WTC11 (cell line): Measurements from ENCODE around the gene RBMS1. TPM values are rescaled to one million over a fixed set of nuclear protein-coding genes. Genes with fewer than 3 reads are reported as not detected.
"Not testable (repeated sequence)": the region's sequence is repeated elsewhere in the genome, so short reads cannot be mapped to it uniquely, and the experiment has no call there.

Experiments used
- ATAC-seq: fragments of 200-7000 bp; cut with Tn5 transposase; 2 replicates; pipeline ENCODE4 v1.10.0; 2021; ENCODE audit warnings: mild to moderate bottlenecking, moderate library complexity
- CTCF ChIA-PET: fragments of 300-600 bp; sonication (Branson Sonifier 250); formaldehyde crosslinking; loops from one replicate; lab custom pipeline; 2021; ENCODE audit warnings: antibody characterized with exemption; lab: Charles Lee
- POLR2A ChIA-PET: fragments of 350-600 bp; sonication (Branson Sonifier 250); formaldehyde crosslinking; loops from one replicate; lab custom pipeline; 2021; ENCODE audit warnings: antibody characterized with exemption; lab: Charles Lee
- DNase-seq: peaks from one replicate; pipeline ENCODE4 v3.0.0; 2021; ENCODE audit warnings: low spot score
- H3K27ac Mint-ChIP-seq: 2 replicates; pipeline ENCODE4 v1.8.0; 2021; ENCODE audit warnings: mixed read lengths
- H3K27me3 Mint-ChIP-seq: 2 replicates; pipeline ENCODE4 v1.8.0; 2021; ENCODE audit warnings: low read depth, mild to moderate bottlenecking, moderate library complexity, mixed read lengths
- H3K36me3 Mint-ChIP-seq: 2 replicates; pipeline ENCODE4 v1.8.0; 2021; ENCODE audit warnings: mixed read lengths
- H3K4me1 Mint-ChIP-seq: 2 replicates; pipeline ENCODE4 v1.8.0; 2022; ENCODE audit warnings: mixed read lengths
- H3K4me3 Mint-ChIP-seq: 2 replicates; pipeline ENCODE4 v1.8.0; 2021; ENCODE audit warnings: mild to moderate bottlenecking, moderate library complexity, mixed read lengths
- H3K9me3 Mint-ChIP-seq: 2 replicates; pipeline ENCODE4 v1.8.0; 2021; ENCODE audit warnings: mixed read lengths
- ATF3 ChIP-seq: sonication (generic); formaldehyde crosslinking; conservative IDR thresholded peaks from 2 replicates; pipeline ENCODE4 v1.8.1; 2022; ENCODE audit warnings: mild to moderate bottlenecking, missing genetic modification reagents
- E2F1 ChIP-seq: sonication (generic); formaldehyde crosslinking; IDR thresholded peaks from 2 replicates; pipeline ENCODE4 v1.8.0; 2022; ENCODE audit warnings: mild to moderate bottlenecking, missing genetic modification reagents
- FOXK1 ChIP-seq: sonication (generic); formaldehyde crosslinking; IDR thresholded peaks from 2 replicates; pipeline ENCODE4 v1.8.0; 2022; ENCODE audit warnings: mild to moderate bottlenecking, moderate library complexity, missing genetic modification reagents
- FOXP1 ChIP-seq: sonication (generic); formaldehyde crosslinking; IDR thresholded peaks from 2 replicates; pipeline ENCODE4 v1.8.0; 2022; ENCODE audit warnings: missing genetic modification reagents, mild to moderate bottlenecking, moderate library complexity, borderline replicate concordance
- FOXP4 ChIP-seq: sonication (generic); formaldehyde crosslinking; IDR thresholded peaks from 2 replicates; pipeline ENCODE4 v1.8.0; 2022; ENCODE audit warnings: mild to moderate bottlenecking, missing genetic modification reagents
- GTF2I ChIP-seq: fragments of 250-450 bp; sonication (Bioruptor Pico); conservative IDR thresholded peaks from 2 replicates; pipeline ENCODE4 v1.4.0; 2021; ENCODE audit warnings: mild to moderate bottlenecking
- HMGXB4 ChIP-seq: sonication (generic); formaldehyde crosslinking; IDR thresholded peaks from 2 replicates; pipeline ENCODE4 v1.8.1; 2023; ENCODE audit warnings: mild to moderate bottlenecking, moderate library complexity, missing genetic modification reagents
- JAZF1 ChIP-seq: fragments of 250-450 bp; sonication (Bioruptor Pico); IDR thresholded peaks from 2 replicates; pipeline ENCODE4 v1.9.0; 2021; ENCODE audit warnings: moderate library complexity, mild to moderate bottlenecking, inconsistent platforms
- NFATC4 ChIP-seq: fragments of 250-450 bp; sonication (Bioruptor Pico); IDR thresholded peaks from 2 replicates; pipeline ENCODE4 v1.9.0; 2021; ENCODE audit warnings: mild to moderate bottlenecking
- NR3C1 ChIP-seq: sonication (generic); formaldehyde crosslinking; conservative IDR thresholded peaks from 2 replicates; pipeline ENCODE4 v1.8.1; 2023; ENCODE audit warnings: low read depth, mild to moderate bottlenecking, missing genetic modification reagents
- PRDM15 ChIP-seq: sonication (generic); formaldehyde crosslinking; IDR thresholded peaks from 2 replicates; pipeline ENCODE4 v1.8.0; 2022; ENCODE audit warnings: missing genetic modification reagents
- PREB ChIP-seq: sonication (generic); formaldehyde crosslinking; IDR thresholded peaks from 2 replicates; pipeline ENCODE4 v1.8.1; 2022; ENCODE audit warnings: mild to moderate bottlenecking, missing genetic modification reagents, moderate library complexity, borderline replicate concordance
- PRRX2 ChIP-seq: fragments of 250-450 bp; sonication (Bioruptor Pico); IDR thresholded peaks from 2 replicates; pipeline ENCODE4 v1.8.0; 2021; ENCODE audit warnings: mild to moderate bottlenecking
- SOX15 ChIP-seq: fragments of 250-450 bp; sonication (Bioruptor Pico); IDR thresholded peaks from 2 replicates; pipeline ENCODE4 v1.9.0; 2021; ENCODE audit warnings: mild to moderate bottlenecking
- TCF7 ChIP-seq: sonication (generic); formaldehyde crosslinking; IDR thresholded peaks from 2 replicates; pipeline ENCODE4 v1.8.0; 2022; ENCODE audit warnings: mild to moderate bottlenecking, low read depth, missing genetic modification reagents, moderate library complexity
- TP53 ChIP-seq: sonication (generic); formaldehyde crosslinking; IDR thresholded peaks from 2 replicates; pipeline ENCODE4 v1.8.1; 2023; ENCODE audit warnings: mild to moderate bottlenecking, missing genetic modification reagents
- ZNF121 ChIP-seq: sonication (generic); formaldehyde crosslinking; IDR thresholded peaks from 2 replicates; pipeline ENCODE4 v1.8.0; 2023; ENCODE audit warnings: missing genetic modification reagents
- ZNF416 ChIP-seq: fragments of 250-450 bp; sonication (Bioruptor Pico); IDR thresholded peaks from 2 replicates; pipeline ENCODE4 v1.9.0; 2021; ENCODE audit warnings: mild to moderate bottlenecking, inconsistent platforms
- ZNF671 ChIP-seq: fragments of 250-450 bp; sonication (Bioruptor Pico); IDR thresholded peaks from 2 replicates; pipeline ENCODE4 v1.8.0; 2021; ENCODE audit warnings: mild to moderate bottlenecking
- total RNA-seq: library from RNA; stranded (reverse); gene quantifications from 3 replicates; pipeline ENCODE4 v1.2.3, GENCODE V29; 2021

RBMS1 gene
- total RNA-seq, 1 experiment from 2014 or later, result 56.3 TPM

- TF ChIP-seq PREB (CRISPR knock-in tag), result no peak
- no peak for TF ChIP-seq NFATC4
- TF ChIP-seq FOXP4, result no peak
- TF ChIP-seq ZNF121 (CRISPR knock-in tag), result no peak
- no peak for TF ChIP-seq FOXP1
- no peak for TF ChIP-seq ZNF416 (CRISPR knock-in tag)
- TF ChIP-seq TP53 (CRISPR knock-in tag), result no peak
- no peak for TF ChIP-seq JAZF1
- no peak for TF ChIP-seq ZNF671 (CRISPR knock-in tag)
- no peak for TF ChIP-seq ATF3
- no peak for TF ChIP-seq SOX15 (CRISPR knock-in tag)
- no peak for TF ChIP-seq NR3C1
- TF ChIP-seq PRRX2 (CRISPR knock-in tag), result no peak
- no peak for TF ChIP-seq E2F1 (CRISPR knock-in tag)
- no peak for TF ChIP-seq FOXK1
- no peak for TF ChIP-seq GTF2I (CRISPR knock-in tag)
- no peak for TF ChIP-seq HMGXB4
- no peak for TF ChIP-seq TCF7
- TF ChIP-seq PRDM15 (CRISPR knock-in tag), result no peak
- ATAC-seq (no peak), DNase-seq (no peak)
- peaks cover 4% of the 10 kb centered on the region; the same call in 1 of the 2 replicates for H3K36me3 Mint-ChIP-seq
- H3K27ac Mint-ChIP-seq, result peak overlapping the region; percentile 92
- ChIA-PET POLR2A (no interaction called here), CTCF (no interaction called here)
- peaks cover 87% of the 10 kb centered on the region for H3K4me1 Mint-ChIP-seq
- H3K27me3 Mint-ChIP-seq, result no peaks in the 10 kb centered on the region
- H3K4me3 Mint-ChIP-seq, result no peak overlapping the region
- H3K9me3 Mint-ChIP-seq, result no peaks in the 10 kb centered on the region
These were observed 125.7 kb downstream of the RBMS1 start for GRCh38 chr2:160367887-160368286.

GRCh38 chr2:160367139-160367538 is 126.5 kb downstream of the RBMS1 start:
- peak; percentile 79 for ATAC-seq
- H3K27ac Mint-ChIP-seq, CTCF ChIA-PET, DNase-seq, H3K4me3 Mint-ChIP-seq, POLR2A ChIA-PET, H3K36me3 Mint-ChIP-seq, H3K9me3 Mint-ChIP-seq, H3K27me3 Mint-ChIP-seq: not testable (repeated sequence)
- peaks cover 80% of the 10 kb centered on the region for H3K4me1 Mint-ChIP-seq
